ENCODE data around the gene SAMD8. TPM values are rescaled to one million over a fixed set of nuclear protein-coding genes. Genes with fewer than 3 reads are reported as not detected.

Gene SAMD8
- total RNA-seq, 1 donor from 2014 or later: 16.5 TPM

DNA sequence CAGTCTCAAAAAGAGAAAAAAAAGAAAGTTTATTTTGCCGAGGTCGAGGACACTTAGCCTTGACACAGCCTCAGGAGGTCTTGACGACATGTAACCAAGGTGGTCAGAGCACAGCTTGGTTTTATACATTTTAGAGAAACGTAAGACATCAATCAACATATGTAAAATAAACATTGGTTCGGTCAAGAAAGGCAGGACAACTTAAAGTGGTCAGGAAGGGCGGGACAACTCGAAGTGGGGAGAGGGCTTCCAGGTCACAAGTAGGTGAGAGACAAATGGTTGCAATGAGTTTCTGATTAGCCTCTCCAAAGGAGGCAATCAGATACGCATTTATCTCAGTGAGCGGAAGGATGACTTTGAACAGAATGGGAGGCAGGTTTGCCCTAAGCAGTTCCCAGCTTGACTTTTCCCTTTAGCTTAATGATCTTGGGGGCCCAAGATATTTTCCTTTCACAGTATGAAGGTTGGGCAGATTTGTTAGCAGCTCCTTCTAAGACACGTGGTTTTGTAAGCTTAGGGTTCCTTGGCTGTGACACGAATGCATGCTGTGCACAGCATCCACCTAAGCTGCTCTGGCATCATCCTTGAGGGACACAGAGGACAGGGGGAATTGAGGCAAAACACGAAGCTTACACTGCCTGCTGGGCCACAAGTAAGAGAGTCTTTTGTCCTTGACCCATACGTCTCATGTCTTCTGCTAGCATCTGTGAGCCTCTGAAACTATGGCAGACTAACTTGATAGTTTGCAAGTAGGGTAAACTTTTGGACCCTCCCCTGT lies 95.8 kb downstream of the SAMD8 start:
- Histone ChIP-seq H3K27me3 (no peaks in the 10 kb centered on the region), H3K27ac (no peak overlapping the region), H3K4me3 (no peak overlapping the region), H3K9me3 (no peaks in the 10 kb centered on the region), H3K36me3 (peaks cover 0 to 2% of the 10 kb centered on the region in 2 donors), H3K4me1 (peaks cover 14 to 19% of the 10 kb centered on the region in 2 donors)
- peak in 1 of 2 donors; percentile 21 for DNase-seq (ENCODE audit: low spot score in 2 of 2)
- TF ChIP-seq, protein P1, sequence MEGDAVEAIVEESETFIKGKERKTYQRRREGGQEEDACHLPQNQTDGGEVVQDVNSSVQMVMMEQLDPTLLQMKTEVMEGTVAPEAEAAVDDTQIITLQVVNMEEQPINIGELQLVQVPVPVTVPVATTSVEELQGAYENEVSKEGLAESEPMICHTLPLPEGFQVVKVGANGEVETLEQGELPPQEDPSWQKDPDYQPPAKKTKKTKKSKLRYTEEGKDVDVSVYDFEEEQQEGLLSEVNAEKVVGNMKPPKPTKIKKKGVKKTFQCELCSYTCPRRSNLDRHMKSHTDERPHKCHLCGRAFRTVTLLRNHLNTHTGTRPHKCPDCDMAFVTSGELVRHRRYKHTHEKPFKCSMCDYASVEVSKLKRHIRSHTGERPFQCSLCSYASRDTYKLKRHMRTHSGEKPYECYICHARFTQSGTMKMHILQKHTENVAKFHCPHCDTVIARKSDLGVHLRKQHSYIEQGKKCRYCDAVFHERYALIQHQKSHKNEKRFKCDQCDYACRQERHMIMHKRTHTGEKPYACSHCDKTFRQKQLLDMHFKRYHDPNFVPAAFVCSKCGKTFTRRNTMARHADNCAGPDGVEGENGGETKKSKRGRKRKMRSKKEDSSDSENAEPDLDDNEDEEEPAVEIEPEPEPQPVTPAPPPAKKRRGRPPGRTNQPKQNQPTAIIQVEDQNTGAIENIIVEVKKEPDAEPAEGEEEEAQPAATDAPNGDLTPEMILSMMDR (IDR thresholded peaks at IDR 0.05): no peak
- intact Hi-C loops (cut with DNase I): no loop called here

DNA sequence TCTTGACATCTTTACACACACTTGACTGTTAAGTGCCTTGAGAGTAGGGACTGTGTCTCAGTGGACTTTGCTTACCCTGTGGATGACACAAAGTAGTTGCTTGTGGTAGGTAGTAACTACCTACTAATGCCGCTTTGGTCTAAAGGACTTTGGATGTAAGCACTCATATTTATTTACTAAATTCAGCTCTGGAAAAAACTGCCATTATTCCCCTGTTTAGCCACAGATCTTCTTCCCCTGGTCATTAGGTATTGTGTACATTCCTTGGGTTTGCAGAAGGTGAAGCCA lies 96.3 kb downstream of the SAMD8 start:
- Histone ChIP-seq H3K27me3 (no peaks in the 10 kb centered on the region), H3K4me1 (peaks cover 10 to 20% of the 10 kb centered on the region in 2 donors), H3K36me3 (peaks cover 5 to 7% of the 10 kb centered on the region in 2 donors), H3K9me3 (no peaks in the 10 kb centered on the region), H3K4me3 (no peak overlapping the region), H3K27ac (peak overlapping the region in 1 of 2 donors; percentile 100)
- intact Hi-C loops (cut with DNase I): no loop called here
- no peak for DNase-seq (ENCODE audit: low spot score in 2 of 2)
- TF ChIP-seq, protein P1 (IDR thresholded peaks at IDR 0.05): no peak

GRCh38 chr10:75208181-75208580 lies 96.7 kb downstream of the SAMD8 start:
- no peaks in the 10 kb centered on the region for H3K9me3 ChIP-seq
- peak overlapping the region in 1 of 2 donors; percentile 100 for H3K27ac ChIP-seq
- intact Hi-C loops (cut with DNase I): no loop called here
- no peaks in the 10 kb centered on the region for H3K27me3 ChIP-seq
- H3K36me3 ChIP-seq: peaks cover 9 to 11% of the 10 kb centered on the region in 2 donors
- H3K4me3 ChIP-seq: no peak overlapping the region
- TF ChIP-seq, protein P1 (IDR thresholded peaks at IDR 0.05): no peak
- DNase-seq (ENCODE audit: low spot score in 2 of 2): peak in 1 of 2 donors; percentile 56
- H3K4me1 ChIP-seq: peaks cover 10 to 20% of the 10 kb centered on the region in 2 donors

DNA sequence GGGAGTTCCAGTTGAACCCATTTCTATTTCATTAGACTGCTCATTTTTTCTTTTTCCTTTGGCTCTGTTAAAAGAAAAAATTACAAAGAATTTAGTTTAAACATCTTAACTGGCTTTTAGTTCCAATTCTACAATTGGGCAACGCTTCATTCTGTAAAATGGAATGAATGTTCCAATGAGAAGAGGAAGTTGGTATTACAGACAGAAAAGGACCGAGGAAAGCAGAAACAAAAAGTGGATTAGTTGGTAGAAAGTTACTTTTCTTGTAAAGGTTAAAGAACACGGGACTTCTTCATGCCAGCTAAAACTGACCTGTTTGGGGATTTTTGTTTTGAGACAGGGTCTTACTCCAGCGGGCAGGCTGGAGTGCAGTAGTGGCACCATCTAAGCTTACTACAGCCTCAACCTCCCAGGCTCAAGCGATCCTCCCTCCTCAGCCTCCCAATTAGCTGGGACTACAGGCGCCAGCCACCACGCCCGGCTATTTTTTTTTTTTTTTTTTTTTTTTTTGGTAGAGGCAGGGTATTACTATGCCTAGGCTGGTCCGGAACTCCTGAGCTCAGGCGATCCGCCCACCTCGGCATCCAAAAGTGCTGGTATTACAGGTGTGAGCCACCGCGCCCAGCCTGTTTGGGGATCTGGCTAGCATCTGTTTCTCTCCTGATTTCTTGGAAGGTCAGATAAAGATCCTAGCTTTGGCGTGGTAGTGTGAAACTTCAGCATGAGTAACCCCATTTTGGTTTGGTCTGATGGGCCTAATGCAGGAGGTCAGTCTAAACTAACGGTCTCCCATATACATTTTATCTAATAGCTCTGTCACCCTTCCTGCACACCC lies 97.8 kb downstream of the SAMD8 start:
- H3K9me3 ChIP-seq: no peaks in the 10 kb centered on the region
- no peak for DNase-seq (ENCODE audit: low spot score in 2 of 2)
- H3K27ac ChIP-seq: peak overlapping the region; percentile 98 to 100
- H3K36me3 ChIP-seq: peaks cover 20% of the 10 kb centered on the region in 2 donors
- peak overlapping the region; percentile 84 to 94 for H3K4me3 ChIP-seq
- H3K4me1 ChIP-seq: peaks cover 10 to 21% of the 10 kb centered on the region in 2 donors
- H3K27me3 ChIP-seq: no peaks in the 10 kb centered on the region
- TF ChIP-seq, protein P1 (IDR thresholded peaks at IDR 0.05): no peak
- intact Hi-C loops (cut with DNase I): no loop called here

- Histone ChIP-seq H3K27ac (peak overlapping the region; percentile 98 to 100), H3K4me1 (peaks cover 10 to 23% of the 10 kb centered on the region in 2 donors), H3K4me3 (peak overlapping the region; percentile 84 to 94), H3K27me3 (no peaks in the 10 kb centered on the region), H3K9me3 (no peaks in the 10 kb centered on the region), H3K36me3 (peaks cover 26% of the 10 kb centered on the region in 2 donors)
- TF ChIP-seq, protein P1 (IDR thresholded peaks at IDR 0.05): no peak
- intact Hi-C loops (cut with DNase I): loop anchor here (1.0 to 2.0 kb wide), 3 partner anchors 20 to 99 kb away; partner anchors contain the start of gene SAMD8
- DNase-seq (ENCODE audit: low spot score in 2 of 2): peak; percentile 43 to 90
Measured at GRCh38 chr10:75209921-75210281, 98.4 kb downstream of the SAMD8 start.
